GM23338 (cell line): ENCODE measurements around the gene MRPL2. TPM values are rescaled to one million over a fixed set of nuclear protein-coding genes. Genes with fewer than 3 reads are reported as not detected.

Experiments used
- ATAC-seq: fragments of 200-7000 bp; cut with Tn5 transposase; 3 replicates; pipeline ENCODE4 v1.9.1; 2020
- DNase-seq: peaks from one replicate; pipeline ENCODE4 v3.0.0-alpha.2; 2015; ENCODE audit warnings: low spot score
- H2AFZ ChIP-seq: fragments of 200-600 bp; sonication (generic); 2 replicates; pipeline ENCODE4 v1.8.0; 2016; ENCODE audit warnings: antibody characterized with exemption, mild to moderate bottlenecking, moderate library complexity
- H3F3A ChIP-seq: fragments of 200-600 bp; sonication (generic); replicated peaks from 2 replicates; pipeline ENCODE4 v1.8.0; 2017; ENCODE audit warnings: antibody characterized with exemption, mixed run types, low read depth
- H3K27ac ChIP-seq: fragments of 200-600 bp; sonication (generic); 2 replicates; pipeline ENCODE4 v1.6.1; 2016; ENCODE audit warnings: low read depth
- H3K27me3 ChIP-seq: fragments of 200-600 bp; sonication (generic); 2 replicates; pipeline ENCODE4 v1.8.0; 2016; ENCODE audit warnings: mild to moderate bottlenecking, mixed run types, moderate library complexity; ENCODE audit not compliant: insufficient read depth
- H3K36me3 ChIP-seq: fragments of 200-600 bp; sonication (generic); 2 replicates; pipeline ENCODE4 v1.8.0; 2016; ENCODE audit warnings: mild to moderate bottlenecking; ENCODE audit not compliant: insufficient read depth
- H3K4me1 ChIP-seq: fragments of 200-600 bp; sonication (generic); 2 replicates; pipeline ENCODE4 v1.8.0; 2016; ENCODE audit warnings: mild to moderate bottlenecking, moderate library complexity; ENCODE audit not compliant: insufficient read depth
- H3K4me2 ChIP-seq: fragments of 200-600 bp; sonication (generic); 2 replicates; pipeline ENCODE4 v1.7.1; 2017; ENCODE audit warnings: mixed run types
- H3K4me3 ChIP-seq: fragments of 200-600 bp; sonication (generic); 2 replicates; pipeline ENCODE4 v1.6.1; 2016; ENCODE audit warnings: mixed run types
- H3K79me2 ChIP-seq: fragments of 200-600 bp; sonication (generic); replicated peaks from 2 replicates; pipeline ENCODE4 v1.8.0; 2017; ENCODE audit warnings: mild to moderate bottlenecking; ENCODE audit not compliant: insufficient read depth
- H3K9me2 ChIP-seq: fragments of 200-600 bp; sonication (generic); 2 replicates; pipeline ENCODE4 v1.8.0; 2017; ENCODE audit not compliant: insufficient read depth
- H4K20me1 ChIP-seq: fragments of 200-600 bp; sonication (generic); replicated peaks from 2 replicates; pipeline ENCODE4 v1.8.0; 2017; ENCODE audit warnings: mild to moderate bottlenecking; ENCODE audit not compliant: insufficient read depth
- H3K27ac Mint-ChIP-seq: 2 replicates; pipeline ENCODE4 v1.8.0; 2020; ENCODE audit warnings: inconsistent platforms, mild to moderate bottlenecking, moderate library complexity, mixed read lengths
- H3K27me3 Mint-ChIP-seq: 3 replicates; pipeline ENCODE4 v1.8.0; 2022; ENCODE audit warnings: low read depth, mild to moderate bottlenecking, moderate library complexity, mixed read lengths, inconsistent platforms; ENCODE audit not compliant: insufficient read depth, poor library complexity
- H3K36me3 Mint-ChIP-seq: 3 replicates; pipeline ENCODE4 v1.8.0; 2021; ENCODE audit warnings: low read depth, mild to moderate bottlenecking, inconsistent platforms, moderate library complexity, mixed read lengths
- H3K4me1 Mint-ChIP-seq: 3 replicates; pipeline ENCODE4 v1.8.0; 2020; ENCODE audit warnings: mild to moderate bottlenecking, inconsistent platforms, mixed read lengths
- H3K4me3 Mint-ChIP-seq: 3 replicates; pipeline ENCODE4 v1.8.0; 2021; ENCODE audit warnings: moderate library complexity, mild to moderate bottlenecking, inconsistent platforms, mixed read lengths
- H3K9me3 Mint-ChIP-seq: 3 replicates; pipeline ENCODE4 v1.8.0; 2020; ENCODE audit warnings: moderate library complexity, mild to moderate bottlenecking, inconsistent platforms, mixed read lengths
- CREB1 ChIP-seq: fragments of 250-450 bp; sonication (Bioruptor Pico); IDR thresholded peaks from 2 replicates; pipeline ENCODE4 v1.5.0; 2020; ENCODE audit warnings: low read depth, mild to moderate bottlenecking, moderate library complexity
- CTCF ChIP-seq, 2 experiments: fragments of 200-600 bp in 1 of 2; sonication (generic) in 1 of 2; conservative IDR thresholded peaks; 2 replicates each; pipeline versions ENCODE4 v1.5.1 to v1.6.1; 2016 to 2017; ENCODE audit warnings: antibody characterized with exemption in 2 of 2, low read depth in 2 of 2, mild to moderate bottlenecking in 2 of 2, moderate library complexity in 1 of 2
- ETS1 ChIP-seq: IDR thresholded peaks from 2 replicates; pipeline ENCODE4 v1.6.1; 2016; ENCODE audit warnings: antibody characterized with exemption
- EZH2 ChIP-seq: fragments of 200-600 bp; sonication (generic); IDR thresholded peaks from one replicate; pipeline ENCODE4 v1.8.0; 2017; ENCODE audit warnings: antibody characterized with exemption, mild to moderate bottlenecking, low read depth; ENCODE audit not compliant: unreplicated experiment
- EZH2phosphoT487 ChIP-seq: fragments of 200-600 bp; sonication (generic); IDR thresholded peaks from one replicate; pipeline ENCODE4 v1.8.1; 2018; ENCODE audit warnings: antibody characterized with exemption; ENCODE audit not compliant: unreplicated experiment
- JUNB ChIP-seq: IDR thresholded peaks from one replicate; pipeline ENCODE4 v1.6.1; 2016; ENCODE audit warnings: antibody characterized with exemption; ENCODE audit not compliant: unreplicated experiment
- NANOG ChIP-seq: IDR thresholded peaks from 2 replicates; pipeline ENCODE4 v1.6.1; 2016; ENCODE audit warnings: antibody characterized with exemption, borderline replicate concordance
- POLR2AphosphoS5 ChIP-seq: IDR thresholded peaks from 2 replicates; pipeline ENCODE4 v1.6.1; 2016; ENCODE audit warnings: antibody characterized with exemption, low read depth
- REST ChIP-seq: IDR thresholded peaks from one replicate; pipeline ENCODE4 v1.6.1; 2018; ENCODE audit warnings: antibody characterized with exemption; ENCODE audit not compliant: unreplicated experiment
- STAT1 ChIP-seq: IDR thresholded peaks from one replicate; pipeline ENCODE4 v1.6.1; 2016; ENCODE audit warnings: antibody characterized with exemption; ENCODE audit not compliant: unreplicated experiment
- ZNF114 ChIP-seq: fragments of 250-450 bp; sonication (Bioruptor Pico); IDR thresholded peaks from 2 replicates; pipeline ENCODE4 v1.5.0; 2020; ENCODE audit warnings: mild to moderate bottlenecking, moderate library complexity
- ZNF331 ChIP-seq: fragments of 250-450 bp; sonication (Bioruptor Pico); IDR thresholded peaks from 2 replicates; pipeline ENCODE4 v1.5.0; 2020; ENCODE audit warnings: low read depth, mild to moderate bottlenecking, moderate library complexity
- ZNF462 ChIP-seq: fragments of 250-450 bp; sonication (Bioruptor Pico); IDR thresholded peaks from 2 replicates; pipeline ENCODE4 v1.5.0; 2020; ENCODE audit warnings: mild to moderate bottlenecking, moderate library complexity
- polyA plus RNA-seq: library from polyadenylated mRNA; unstranded; fragments of >200 nt; fragmentation: Nextera tagmentation; extraction: Ambion mirVana; gene quantifications from 2 replicates; pipeline ENCODE4 v1.2.1, GENCODE V29; 2016
- total RNA-seq: library from RNA; depleted of rRNA; stranded (reverse); fragments of >200 nt; shearing (Covaris generic); gene quantifications from 2 replicates; pipeline ENCODE4 v1.2.3, GENCODE V29; 2014

MRPL2 gene
- total and polyA plus RNA-seq, 2 experiments from 2014 or later: 32.3 to 128 TPM

GRCh38 chr6:43029120-43029519, 30.1 kb downstream of the MRPL2 start:
- H3K9me3 Mint-ChIP-seq: no peaks in the 10 kb centered on the region
- Histone ChIP-seq H3K9me2 (no peaks in the 10 kb centered on the region), H4K20me1 (peaks cover 24% of the 10 kb centered on the region), H3K79me2 (peaks cover 7% of the 10 kb centered on the region; the same call in 1 of the 2 replicates), H3K27ac (no peak overlapping the region), H3K27me3 (no peaks in the 10 kb centered on the region), H3F3A (peaks cover 42% of the 10 kb centered on the region), H3K4me1 (no peaks in the 10 kb centered on the region), H3K4me3 (no peak overlapping the region), H3K36me3 (peaks cover 55% of the 10 kb centered on the region), H3K4me2 (no peak overlapping the region), H2AFZ (no peak overlapping the region)
- DNase-seq (no peak), ATAC-seq (no peak)
- TF ChIP-seq ZNF114 (CRISPR knock-in tag) (no peak), STAT1 (no peak), POLR2AphosphoS5 (no peak), ETS1 (no peak), CREB1 (no peak), ZNF462 (CRISPR knock-in tag) (no peak), REST (no peak), EZH2phosphoT487 (no peak), NANOG (no peak), JUNB (no peak), CTCF (conservative IDR thresholded peaks at IDR 0.05; ENCODE audit: low read depth in 2 of 2) (no peak), ZNF331 (no peak), EZH2 (no peak)
- peaks cover 2% of the 10 kb centered on the region for H3K27me3 Mint-ChIP-seq
- H3K4me1 Mint-ChIP-seq: no peaks in the 10 kb centered on the region
- peaks cover 90% of the 10 kb centered on the region for H3K36me3 Mint-ChIP-seq
- H3K4me3 Mint-ChIP-seq: no peak overlapping the region
- H3K27ac Mint-ChIP-seq: no peak overlapping the region
